H1 (cell line): ENCODE data around the gene PALD1. TPM values are rescaled to one million over a fixed set of nuclear protein-coding genes. Genes with fewer than 3 reads are reported as not detected.

Source experiments
- BACH1 ChIP-seq: IDR thresholded peaks from 2 replicates; pipeline ENCODE4 v1.6.1; 2012; ENCODE audit warnings: low read length, improper control_type of control experiment
- BCL11A ChIP-seq, 2 experiments: IDR thresholded peaks; one replicate each; pipeline ENCODE4 v1.6.1; 2011; ENCODE audit warnings: low read depth in 2 of 2, low read length in 2 of 2, mild to moderate bottlenecking in 2 of 2
- CBX5 ChIP-seq: fragments of 300-800, 300-1000 bp; sonication (generic); IDR thresholded peaks from 2 replicates; pipeline ENCODE4 v1.7.1; 2016; ENCODE audit warnings: antibody characterized with exemption, low read length, low read depth
- CEBPB ChIP-seq: IDR thresholded peaks from 2 replicates; pipeline ENCODE4 v1.6.1; 2012; ENCODE audit warnings: low read depth, low read length
- EGR1 ChIP-seq: IDR thresholded peaks from 2 replicates; pipeline ENCODE4 v1.6.1; 2011; ENCODE audit warnings: low read depth, low read length, borderline replicate concordance
- FOSL1 ChIP-seq: IDR thresholded peaks from 2 replicates; pipeline ENCODE4 v1.6.1; 2011; ENCODE audit warnings: mild to moderate bottlenecking, low read depth, low read length, moderate library complexity; ENCODE audit not compliant: insufficient read depth
- GABPA ChIP-seq: IDR thresholded peaks from 2 replicates; pipeline ENCODE4 v1.6.1; 2011; ENCODE audit warnings: mild to moderate bottlenecking, low read length, moderate library complexity, borderline replicate concordance; ENCODE audit not compliant: insufficient read depth
- HDAC2 ChIP-seq, 2 experiments: fragments of 300-600 bp in 1 of 2; sonication (generic) in 1 of 2; IDR thresholded peaks; 2 replicates each; pipeline ENCODE4 v1.6.1; 2011 to 2012; ENCODE audit warnings: low read depth in 2 of 2, low read length in 2 of 2, mild to moderate bottlenecking in 2 of 2, moderate library complexity in 2 of 2, borderline replicate concordance in 1 of 2, inconsistent platforms in 1 of 2
- MAFK ChIP-seq: IDR thresholded peaks from 2 replicates; pipeline ENCODE4 v1.6.1; 2012; ENCODE audit warnings: low read depth, mild to moderate bottlenecking, improper control_type of control experiment, low read length
- PHF8 ChIP-seq: fragments of 200-600 bp; sonication (generic); conservative IDR thresholded peaks from 2 replicates; pipeline ENCODE4 v1.7.1; 2012; ENCODE audit warnings: low read depth, mild to moderate bottlenecking, inconsistent platforms, low read length, moderate library complexity
- RAD21 ChIP-seq, 2 experiments: IDR thresholded peaks in 1 of 2; conservative IDR thresholded peaks in 1 of 2; 2 replicates each; pipeline ENCODE4 v1.6.1; 2011; ENCODE audit warnings: low read depth in 2 of 2, low read length in 2 of 2, improper control_type of control experiment in 1 of 2, inconsistent platforms in 1 of 2, mild to moderate bottlenecking in 1 of 2, moderate library complexity in 1 of 2
- RXRA ChIP-seq: IDR thresholded peaks from 2 replicates; pipeline ENCODE4 v1.6.1; 2011; ENCODE audit warnings: low read depth, mild to moderate bottlenecking, low read length, moderate library complexity; ENCODE audit not compliant: insufficient read depth
- SIRT6 ChIP-seq: IDR thresholded peaks from one replicate; pipeline ENCODE4 v1.7.1; 2012; ENCODE audit warnings: low read length, inconsistent platforms
- SIX5 ChIP-seq: IDR thresholded peaks from 2 replicates; pipeline ENCODE4 v1.6.1; 2011; ENCODE audit warnings: mild to moderate bottlenecking, low read depth, low read length
- SP4 ChIP-seq: IDR thresholded peaks from 2 replicates; pipeline ENCODE4 v1.6.1; 2012; ENCODE audit warnings: low read length, inconsistent platforms
- SRF ChIP-seq: IDR thresholded peaks from 2 replicates; pipeline ENCODE4 v1.6.1; 2011; ENCODE audit warnings: mild to moderate bottlenecking, low read depth, low read length, moderate library complexity
- SUZ12 ChIP-seq: fragments of 200-600 bp; sonication (generic); IDR thresholded peaks from 2 replicates; pipeline ENCODE4 v1.6.1; 2012; ENCODE audit warnings: mild to moderate bottlenecking, inconsistent platforms, low read length, moderate library complexity, mixed read lengths
- TCF12 ChIP-seq: IDR thresholded peaks from 2 replicates; pipeline ENCODE4 v1.6.1; 2011; ENCODE audit warnings: low read depth, mild to moderate bottlenecking, low read length
- YY1 ChIP-seq: IDR thresholded peaks from 2 replicates; pipeline ENCODE4 v1.6.1; 2011; ENCODE audit warnings: low read depth, mild to moderate bottlenecking, low read length
- polyA plus RNA-seq, 7 experiments: library from polyadenylated mRNA; depleted of rRNA in 3 of 7; stranded (reverse) in 5 of 7; unstranded in 2 of 7; fragments of >200 nt in 5 of 7; fragments of 200-250 nt in 2 of 7; gene quantifications; 1 replicate in 5 of 7; 2 replicates in 1 of 7; 4 replicates in 1 of 7; pipeline versions ENCODE4 v1.2.1 to v1.2.3, GENCODE V29; 2011 to 2013; ENCODE audit warnings: missing spikeins in 2 of 7, mixed read lengths in 2 of 7
- total RNA-seq: library from RNA; stranded (reverse); fragmentation: NEBNext Ultra II Directional; extraction: Animal tissue kit (Norgen Biotek cat#: 25700); gene quantifications from 2 replicates; pipeline ENCODE4 v1.2.1, GENCODE V29; 2021
- TF ChIP-seq, protein P1 (sequence below), 3 experiments: IDR thresholded peaks; 1 replicate in 2 of 3; 2 replicates in 1 of 3; pipeline versions ENCODE4 v1.5.1 to v1.6.1; 2011; ENCODE audit warnings: low read length in 3 of 3, mild to moderate bottlenecking in 3 of 3, inconsistent platforms in 2 of 3, low read depth in 1 of 3, moderate library complexity in 1 of 3; ENCODE audit not compliant: insufficient read depth in 1 of 3; ENCODE audit errors: control extremely low read depth in 1 of 3
- TF ChIP-seq, protein P2 (sequence below): IDR thresholded peaks from 2 replicates; pipeline ENCODE4 v1.6.1; 2011; ENCODE audit warnings: low read length, improper control_type of control experiment

Gene PALD1
- total and polyA plus RNA-seq, 2 of the 8 experiments (the other 6 are each of a cell fraction or from before 2014, with no cell fraction given) = 13.3 to 32.8 TPM

DNA sequence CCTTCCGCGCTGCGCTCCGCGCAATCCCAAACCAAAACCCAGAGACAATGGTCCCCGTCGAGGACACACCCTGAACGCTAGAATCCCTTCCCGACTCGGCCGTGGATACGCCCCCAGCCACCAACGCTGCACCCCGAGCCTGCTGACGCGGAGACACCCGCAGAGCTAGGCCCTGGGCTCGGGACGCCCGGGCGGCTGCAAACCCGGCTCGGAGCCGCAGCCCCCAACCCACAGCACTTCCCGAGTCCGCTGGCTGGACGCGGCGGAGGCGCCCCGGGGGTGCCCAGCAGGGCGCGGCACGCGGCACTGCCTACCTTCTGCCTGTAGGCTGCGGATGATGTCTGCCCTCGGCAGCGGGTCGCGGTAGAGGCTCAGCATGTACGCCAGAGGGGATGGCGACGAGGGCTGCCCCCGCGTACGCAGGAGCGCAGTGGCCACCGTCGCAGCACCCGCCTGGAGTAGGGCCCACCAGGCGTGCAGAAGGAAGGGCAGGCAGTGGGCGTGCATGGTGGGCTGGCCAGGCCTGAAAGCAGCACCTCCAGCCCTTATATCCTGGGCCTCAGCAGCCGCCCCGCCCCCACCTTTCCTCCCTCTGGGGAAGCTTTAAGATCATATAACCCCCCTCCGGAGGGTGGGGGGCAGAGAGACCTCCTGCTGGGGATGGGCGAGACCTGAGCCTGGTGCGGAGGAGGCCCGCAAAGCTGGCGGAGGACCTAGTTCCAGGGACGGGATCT lies 37.2 kb upstream of the PALD1 start, which contains the start of gene NODAL (continued):
- TF ChIP-seq HDAC2 (IDR thresholded peaks at IDR 0.05; ENCODE audit: borderline replicate concordance in 1 of 2, low read depth in 2 of 2, low read length in 2 of 2) (no peak), MAFK (no peak), BCL11A (IDR thresholded peaks at IDR 0.05; ENCODE audit: low read depth in 2 of 2, low read length in 2 of 2) (no peak), YY1 (no peak), EGR1 (no peak), GABPA (no peak), SP4 (no peak), CBX5 (no peak), SUZ12 (peak; percentile 28; the same call in 1 of the 2 replicates), SIX5 (no peak), BACH1 (0 out of 2 replicates have a peak, but pooled peaks have one; percentile 5), CEBPB (no peak), FOSL1 (no peak), PHF8 (no peak), TCF12 (no peak), SIRT6 (no peak), RXRA (no peak), RAD21 (IDR thresholded peaks at IDR 0.05 in 1 of 2, conservative IDR thresholded peaks at IDR 0.05 in 1 of 2; ENCODE audit: low read depth in 2 of 2, low read length in 2 of 2) (no peak), SRF (no peak)
- TF ChIP-seq, protein P1, sequence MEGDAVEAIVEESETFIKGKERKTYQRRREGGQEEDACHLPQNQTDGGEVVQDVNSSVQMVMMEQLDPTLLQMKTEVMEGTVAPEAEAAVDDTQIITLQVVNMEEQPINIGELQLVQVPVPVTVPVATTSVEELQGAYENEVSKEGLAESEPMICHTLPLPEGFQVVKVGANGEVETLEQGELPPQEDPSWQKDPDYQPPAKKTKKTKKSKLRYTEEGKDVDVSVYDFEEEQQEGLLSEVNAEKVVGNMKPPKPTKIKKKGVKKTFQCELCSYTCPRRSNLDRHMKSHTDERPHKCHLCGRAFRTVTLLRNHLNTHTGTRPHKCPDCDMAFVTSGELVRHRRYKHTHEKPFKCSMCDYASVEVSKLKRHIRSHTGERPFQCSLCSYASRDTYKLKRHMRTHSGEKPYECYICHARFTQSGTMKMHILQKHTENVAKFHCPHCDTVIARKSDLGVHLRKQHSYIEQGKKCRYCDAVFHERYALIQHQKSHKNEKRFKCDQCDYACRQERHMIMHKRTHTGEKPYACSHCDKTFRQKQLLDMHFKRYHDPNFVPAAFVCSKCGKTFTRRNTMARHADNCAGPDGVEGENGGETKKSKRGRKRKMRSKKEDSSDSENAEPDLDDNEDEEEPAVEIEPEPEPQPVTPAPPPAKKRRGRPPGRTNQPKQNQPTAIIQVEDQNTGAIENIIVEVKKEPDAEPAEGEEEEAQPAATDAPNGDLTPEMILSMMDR (IDR thresholded peaks at IDR 0.05; ENCODE audit: control extremely low read depth in 1 of 3, insufficient read depth in 1 of 3, low read depth in 1 of 3, low read length in 3 of 3) = no peak
- TF ChIP-seq, protein P2, sequence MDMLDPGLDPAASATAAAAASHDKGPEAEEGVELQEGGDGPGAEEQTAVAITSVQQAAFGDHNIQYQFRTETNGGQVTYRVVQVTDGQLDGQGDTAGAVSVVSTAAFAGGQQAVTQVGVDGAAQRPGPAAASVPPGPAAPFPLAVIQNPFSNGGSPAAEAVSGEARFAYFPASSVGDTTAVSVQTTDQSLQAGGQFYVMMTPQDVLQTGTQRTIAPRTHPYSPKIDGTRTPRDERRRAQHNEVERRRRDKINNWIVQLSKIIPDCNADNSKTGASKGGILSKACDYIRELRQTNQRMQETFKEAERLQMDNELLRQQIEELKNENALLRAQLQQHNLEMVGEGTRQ = no peak
